Stimulated activated CD8-positive, alpha-beta memory T cell treated with anti-CD3 and anti-CD28 coated beads, Interleukin-7, amount 100 ng/mL, for 24 hours (primary cell): ENCODE results near the gene HOXB2.

ENCODE experiments used
- DNase-seq: peaks from one replicate; pipeline ENCODE4 v3.0.0-alpha.2; 2020; ENCODE audit warnings: low read depth

HOXB2 gene

GRCh38 chr17:48565925-48566710, 21.2 kb upstream of the HOXB2 start:
- DNase-seq, result no peak

- no peak for DNase-seq
These were observed 20.2 kb upstream of the HOXB2 start for GRCh38 chr17:48565022-48565554.

- no peak for DNase-seq
These were observed 19.5 kb upstream of the HOXB2 start for GRCh38 chr17:48564188-48565021.

GRCh38 chr17:48563867-48564187, 18.9 kb upstream of the HOXB2 start:
- no peak for DNase-seq

GRCh38 chr17:48563385-48563838, 18.5 kb upstream of the HOXB2 start:
- no peak for DNase-seq

- DNase-seq, result no peak
These were observed 18.0 kb upstream of the HOXB2 start for GRCh38 chr17:48562934-48563333.

GRCh38 chr17:48561884-48562810, 17.2 kb upstream of the HOXB2 start:
- DNase-seq, result no peak

DNA sequence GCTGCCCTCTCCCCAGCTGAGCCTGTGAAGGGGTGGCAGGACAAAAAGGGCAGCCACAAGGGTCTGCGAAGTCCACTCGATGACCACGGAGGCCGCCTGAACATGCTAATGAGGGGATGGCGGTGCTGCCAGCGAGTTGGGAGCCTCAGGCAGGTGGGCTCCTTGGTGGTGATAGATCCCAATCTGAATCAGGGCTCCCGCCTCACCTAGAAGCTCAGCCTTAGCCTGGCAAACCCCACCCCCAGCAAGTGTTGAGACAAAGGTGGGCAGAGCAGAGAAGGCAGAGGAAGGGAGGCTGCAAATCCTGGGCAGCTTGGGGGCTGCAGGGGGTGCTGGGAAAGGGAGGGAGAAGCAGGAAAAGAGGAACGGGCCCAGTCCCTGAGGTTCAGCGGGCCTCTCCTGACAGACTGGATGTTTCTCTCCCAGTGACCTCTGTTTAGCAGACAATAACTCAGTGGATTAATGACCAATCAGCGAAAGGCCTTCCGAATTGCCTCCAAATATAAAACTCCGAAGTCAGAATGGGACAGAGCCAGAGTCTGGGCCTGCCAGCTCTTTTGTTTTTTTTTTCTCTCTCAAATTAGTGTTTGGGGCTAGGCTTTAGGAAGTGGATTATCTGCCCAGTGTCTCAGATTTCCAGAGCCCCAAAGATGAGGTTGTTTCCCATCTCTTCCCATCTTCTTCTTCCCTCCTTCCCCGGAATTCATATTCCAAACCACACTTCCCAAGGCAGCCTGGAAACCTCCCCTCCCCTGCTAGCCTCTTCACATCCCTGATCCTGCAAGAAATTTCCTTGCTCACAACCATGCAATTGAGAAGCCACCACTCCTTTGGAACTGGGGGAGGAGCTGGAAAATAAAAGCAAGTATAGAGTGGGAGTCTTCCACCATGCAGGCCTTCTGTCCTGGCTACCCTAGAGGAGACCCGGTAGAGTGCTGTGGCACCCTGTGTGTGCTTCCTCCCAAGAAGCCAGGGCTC, 15.2 kb upstream of the HOXB2 start:
- DNase-seq, result no peak

DNA sequence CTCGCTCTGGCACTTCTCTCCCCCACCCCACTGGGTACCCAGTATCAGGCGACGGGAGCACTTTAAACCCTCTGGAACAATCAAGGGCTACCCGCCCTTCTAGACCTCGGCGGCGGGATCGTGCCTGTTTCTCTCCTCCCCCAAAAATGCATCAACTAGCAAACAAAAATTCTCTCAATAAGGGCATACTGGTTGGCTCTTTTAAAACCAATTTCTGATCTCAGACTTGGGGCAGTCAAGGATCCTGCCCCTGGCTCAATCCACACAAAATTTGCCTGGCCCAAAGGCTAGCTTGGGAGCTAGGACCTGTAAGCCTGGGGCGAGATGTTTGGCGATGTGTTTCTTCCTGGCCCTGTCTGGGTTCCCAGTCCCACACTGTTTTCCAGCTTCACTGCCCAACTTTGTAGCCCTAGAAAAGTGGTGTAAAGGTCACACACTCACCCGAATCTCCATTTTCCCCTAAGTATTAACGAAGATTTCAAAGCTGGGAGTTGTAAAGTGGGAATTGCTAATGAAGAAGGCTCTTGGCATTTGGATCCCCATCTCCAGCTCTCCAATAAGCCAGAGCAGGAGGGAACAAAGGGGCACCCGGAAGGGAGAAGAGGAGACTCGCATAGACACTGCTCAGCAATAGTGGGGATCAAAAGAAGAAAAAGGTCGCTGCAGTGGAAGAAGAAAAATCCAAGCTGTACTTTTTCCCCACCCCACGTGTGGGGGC, 14.4 kb upstream of the HOXB2 start:
- DNase-seq, result no peak

GRCh38 chr17:48558831-48559121, 13.9 kb upstream of the HOXB2 start:
- DNase-seq, result no peak

DNA sequence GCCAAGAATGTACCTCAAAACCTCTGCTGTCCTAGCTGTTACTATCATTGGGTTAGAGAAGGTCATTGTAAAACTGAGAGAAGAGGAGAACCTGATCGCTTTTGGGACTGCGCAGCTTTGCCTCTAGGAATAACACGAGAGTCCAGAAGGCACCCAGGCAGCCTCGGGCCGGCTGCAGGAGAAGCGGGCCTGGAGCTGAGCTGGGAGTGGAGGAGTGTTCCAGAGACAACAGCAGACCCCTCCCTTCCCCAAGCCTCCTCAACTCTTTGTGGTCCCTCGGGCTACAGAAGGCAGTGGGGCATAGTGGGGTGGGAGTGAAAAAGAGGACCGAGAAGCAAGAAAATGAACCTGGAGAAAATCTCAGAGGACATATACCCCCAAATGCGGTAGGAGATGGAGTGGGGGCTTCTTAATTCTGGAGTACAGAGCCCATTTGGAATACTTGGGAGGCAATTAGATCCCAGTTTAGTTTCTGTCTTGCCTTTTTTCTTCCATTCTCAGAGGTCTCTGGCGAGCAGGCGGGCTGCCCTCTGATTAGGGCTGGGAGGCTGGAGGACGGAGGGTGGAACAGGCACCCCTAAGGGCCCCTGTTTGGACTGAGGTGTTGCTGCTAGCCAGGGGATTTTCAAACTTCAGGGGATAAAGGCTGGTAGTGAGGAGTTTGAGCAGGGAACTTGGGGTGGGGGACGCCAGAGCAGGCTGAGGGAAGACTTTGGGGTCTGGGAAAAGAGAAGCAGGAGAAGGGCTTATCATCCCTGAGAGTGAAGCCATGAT, 13.3 kb upstream of the HOXB2 start:
- DNase-seq, result no peak

DNA sequence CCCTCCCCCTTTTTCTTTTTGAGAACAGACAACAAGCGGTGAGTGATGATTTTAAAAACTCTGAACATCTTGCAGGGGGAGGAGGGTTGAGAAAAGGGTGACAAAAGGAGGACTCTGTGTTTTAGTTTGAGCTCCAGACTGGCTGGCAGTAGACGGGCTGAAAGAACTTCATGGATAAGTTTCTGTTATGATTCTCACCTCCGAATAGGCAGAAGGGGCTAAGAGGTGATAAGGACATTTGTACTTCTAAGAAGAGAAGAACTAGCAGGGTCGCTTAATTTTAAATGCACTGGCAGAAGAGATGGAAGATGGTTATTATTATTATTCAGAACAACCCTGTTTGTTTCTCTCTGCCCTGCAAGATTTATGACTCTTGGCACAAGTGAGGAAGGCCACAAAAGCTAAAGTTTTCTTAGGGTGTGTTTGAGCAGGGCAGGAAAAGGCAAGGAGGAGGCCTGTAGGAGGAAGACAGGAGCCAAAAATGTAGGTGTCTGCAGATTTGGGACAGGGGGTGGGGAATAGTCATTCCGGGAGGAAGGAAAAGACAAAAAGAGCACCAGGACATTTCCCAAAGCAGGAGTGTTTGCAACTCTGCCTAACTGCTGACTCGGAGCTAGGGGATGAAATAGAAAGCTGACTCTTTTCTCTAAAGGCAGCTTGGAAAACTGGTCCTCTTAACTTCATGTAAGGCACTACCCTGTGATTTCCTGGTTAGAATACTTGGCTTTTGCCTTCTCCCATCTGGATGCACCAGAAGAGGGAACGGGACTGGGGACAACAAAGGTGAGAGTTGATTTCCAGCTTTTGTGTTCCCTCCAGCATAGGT, 11.9 kb upstream of the HOXB2 start:
- DNase-seq, result no peak

DNA sequence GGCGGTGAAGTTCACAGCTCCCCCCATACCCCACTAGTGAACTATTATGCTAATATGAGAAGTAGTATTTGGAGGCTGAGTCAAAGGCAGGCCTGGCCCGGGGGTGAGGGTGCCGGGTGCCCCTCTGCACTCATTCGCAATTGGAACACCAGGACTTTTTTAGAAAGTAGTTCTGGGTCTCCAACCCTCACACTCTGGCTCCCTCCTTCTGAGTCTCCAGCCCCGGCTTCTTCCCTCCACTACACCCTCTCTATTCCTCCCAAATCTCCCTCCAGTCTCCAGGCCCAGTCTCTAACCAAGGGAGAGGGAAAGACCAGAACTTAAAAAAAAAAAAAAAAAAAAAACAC, 11.3 kb upstream of the HOXB2 start:
- no peak for DNase-seq

DNA sequence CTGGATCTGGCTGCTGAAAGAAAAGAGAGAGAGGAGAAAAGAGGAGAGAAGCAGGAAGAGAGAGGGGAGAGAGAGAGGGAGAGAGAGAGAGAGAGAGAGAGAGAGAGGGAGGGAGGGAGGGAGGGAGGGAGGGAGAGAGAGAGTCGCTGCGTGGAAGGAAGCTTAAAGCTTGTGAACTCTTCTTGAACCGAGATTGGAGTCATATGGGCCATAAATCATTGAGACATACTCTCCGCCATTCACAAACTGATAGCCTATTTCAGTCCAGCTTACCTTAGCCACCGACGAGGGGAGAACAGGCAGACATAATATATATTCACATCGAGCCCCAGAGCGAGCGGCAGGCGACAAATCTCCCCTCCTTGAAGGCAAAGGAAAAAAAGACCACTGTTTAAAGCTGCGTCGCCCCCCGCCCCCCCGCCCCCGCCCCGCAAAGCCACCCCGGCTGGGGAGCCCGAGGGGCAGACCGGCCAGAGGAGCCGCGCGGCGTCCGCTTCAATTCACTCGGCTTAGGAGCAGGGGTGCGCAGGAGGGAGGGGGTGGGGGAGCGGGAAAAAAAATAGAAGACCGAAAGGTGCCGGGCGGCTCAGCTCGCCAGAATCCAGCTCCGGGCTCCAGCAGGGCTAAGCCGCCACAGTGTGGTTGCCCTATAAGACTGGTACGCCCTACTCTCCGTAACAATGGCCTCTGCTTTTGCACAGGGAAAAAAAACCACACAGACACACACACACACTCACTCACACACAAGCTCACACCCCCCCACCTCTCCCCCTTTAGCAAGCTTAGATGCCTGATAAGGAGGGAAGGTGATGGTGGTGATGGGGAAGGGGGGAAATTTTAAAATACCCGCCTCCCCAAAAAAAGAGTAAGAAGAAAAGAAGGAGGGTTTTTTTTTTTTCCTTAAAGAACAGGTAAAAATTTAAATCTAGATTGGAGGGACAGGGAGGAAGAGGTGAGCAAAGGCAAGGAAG, 10.6 kb upstream of the HOXB2 start:
- no peak for DNase-seq

DNA sequence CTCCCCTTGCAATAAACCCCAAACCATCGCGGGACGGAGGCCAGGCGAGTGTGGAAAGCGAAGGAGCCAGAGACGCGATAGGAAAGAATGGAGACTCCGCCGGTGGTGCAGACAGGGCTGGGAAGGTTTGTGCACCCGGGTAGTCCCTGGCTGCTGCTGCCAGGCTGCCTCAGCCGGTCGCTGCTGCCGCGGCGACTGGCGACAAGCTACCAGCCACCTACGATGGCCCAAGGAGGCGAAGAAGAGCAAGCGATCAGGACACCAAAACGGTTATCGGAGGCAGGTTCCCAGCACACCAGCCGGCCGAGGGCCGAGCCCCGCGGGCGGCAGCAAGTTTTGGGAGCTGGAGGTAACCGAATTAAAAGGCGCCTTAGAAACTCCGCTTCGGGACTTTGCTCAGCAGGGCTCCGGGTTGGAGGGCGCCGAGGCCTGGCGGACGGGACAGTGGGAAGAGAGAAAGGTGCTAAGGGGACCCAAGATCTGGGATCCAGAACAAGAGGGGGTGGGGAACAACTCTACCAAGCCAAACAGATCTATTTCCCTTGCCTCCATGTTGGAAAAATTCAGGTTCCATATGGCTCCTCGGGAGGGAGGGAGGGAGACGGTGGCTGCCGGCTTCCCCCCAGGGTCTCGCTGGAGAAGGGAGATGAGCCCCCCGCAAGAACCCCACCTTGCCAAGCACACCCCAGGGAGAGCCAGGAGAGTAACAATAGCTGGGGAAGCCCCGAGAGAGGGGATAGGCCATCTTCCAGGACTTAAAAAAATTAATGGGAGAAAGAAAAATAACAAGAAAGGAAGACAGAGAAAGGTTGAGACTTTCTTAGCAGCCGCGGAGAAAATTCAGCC, 9.7 kb upstream of the HOXB2 start:
- DNase-seq, result no peak

DNA sequence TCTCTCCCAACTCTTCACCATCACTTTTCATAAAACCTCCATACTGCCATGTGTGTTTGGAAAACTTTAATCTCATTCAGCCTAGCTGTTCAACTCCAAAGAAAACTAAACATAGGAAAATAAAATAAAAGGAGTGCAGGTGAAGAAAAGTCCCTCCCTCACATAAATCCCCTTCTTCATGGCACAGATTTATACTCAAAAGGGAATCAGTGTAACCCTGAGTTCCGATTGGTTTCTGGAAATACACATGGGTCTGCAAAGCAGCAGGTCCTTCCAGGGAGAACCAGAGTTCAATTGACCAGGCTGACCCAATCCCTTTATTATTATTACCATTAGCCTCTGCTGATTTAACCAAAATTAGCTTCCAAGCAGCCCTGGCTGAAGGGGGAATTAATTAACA, 8.9 kb upstream of the HOXB2 start:
- no peak for DNase-seq

GRCh38 chr17:48553190-48553547, 8.3 kb upstream of the HOXB2 start:
- DNase-seq, result no peak
